ENCODE data around the gene HLA-B. TPM values are rescaled to one million over a fixed set of nuclear protein-coding genes. Genes with fewer than 3 reads are reported as not detected.
A peak's percentile ranks its signal among the peaks of the same experiment; 100 is the strongest.

Gene HLA-B
- total RNA-seq, 4 donors from 2014 or later = 193 to 1,414 (median 554) TPM

DNA sequence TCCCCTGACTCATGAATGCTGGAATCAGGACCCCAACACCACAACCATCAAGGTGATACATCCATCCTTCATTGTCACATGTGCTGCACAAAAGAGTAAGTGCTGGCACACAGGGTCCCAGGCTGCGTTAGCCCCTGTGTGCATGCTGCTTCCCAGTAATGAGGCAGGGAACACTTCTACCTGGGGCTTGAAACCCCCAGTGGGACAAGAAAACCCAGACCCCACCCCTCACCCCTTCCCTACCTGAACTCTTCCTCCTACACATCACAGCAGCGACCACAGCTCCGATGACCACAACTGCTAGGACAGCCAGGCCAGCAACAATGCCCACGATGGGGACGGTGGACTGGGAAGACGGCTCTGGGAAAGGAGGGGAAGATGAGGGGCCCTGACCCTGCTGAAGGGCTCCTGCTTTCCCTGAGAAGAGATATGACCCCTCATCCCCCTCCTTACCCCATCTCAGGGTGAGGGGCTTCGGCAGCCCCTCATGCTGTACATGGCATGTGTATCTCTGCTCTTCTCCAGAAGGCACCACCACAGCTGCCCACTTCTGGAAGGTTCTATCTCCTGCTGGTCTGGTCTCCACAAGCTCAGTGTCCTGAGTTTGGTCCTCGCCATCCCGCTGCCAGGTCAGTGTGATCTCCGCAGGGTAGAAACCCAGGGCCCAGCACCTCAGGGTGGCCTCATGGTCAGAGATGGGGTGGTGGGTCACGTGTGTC lies 2.0 kb downstream of the HLA-B start:
- Histone ChIP-seq H3K4me3 (peak overlapping the region in 3 of 4 donors; percentile 71 to 75 (median 72)), H3K36me3 (peaks cover 0 to 28% (median 9%) of the 10 kb centered on the region in 3 donors), H3K27me3 (no peaks in the 10 kb centered on the region), H3K4me1 (peaks cover 13 to 27% (median 16%) of the 10 kb centered on the region in 3 donors), H3K27ac (peak overlapping the region in 1 of 4 donors; percentile 30), H3K9me3 (no peaks in the 10 kb centered on the region)
- intact Hi-C loops (cut with DNase I) = loop anchor here (5.0 kb wide), 1 partner anchor 88 kb away; no protein-coding TSS in a partner anchor
- WGBS, 2 donors = 57 to 72% methylated on average over 3 of the region's 11 CpGs
- TF ChIP-seq POLR2A (IDR thresholded peaks at IDR 0.05) = no peak
- TF ChIP-seq, protein P1, sequence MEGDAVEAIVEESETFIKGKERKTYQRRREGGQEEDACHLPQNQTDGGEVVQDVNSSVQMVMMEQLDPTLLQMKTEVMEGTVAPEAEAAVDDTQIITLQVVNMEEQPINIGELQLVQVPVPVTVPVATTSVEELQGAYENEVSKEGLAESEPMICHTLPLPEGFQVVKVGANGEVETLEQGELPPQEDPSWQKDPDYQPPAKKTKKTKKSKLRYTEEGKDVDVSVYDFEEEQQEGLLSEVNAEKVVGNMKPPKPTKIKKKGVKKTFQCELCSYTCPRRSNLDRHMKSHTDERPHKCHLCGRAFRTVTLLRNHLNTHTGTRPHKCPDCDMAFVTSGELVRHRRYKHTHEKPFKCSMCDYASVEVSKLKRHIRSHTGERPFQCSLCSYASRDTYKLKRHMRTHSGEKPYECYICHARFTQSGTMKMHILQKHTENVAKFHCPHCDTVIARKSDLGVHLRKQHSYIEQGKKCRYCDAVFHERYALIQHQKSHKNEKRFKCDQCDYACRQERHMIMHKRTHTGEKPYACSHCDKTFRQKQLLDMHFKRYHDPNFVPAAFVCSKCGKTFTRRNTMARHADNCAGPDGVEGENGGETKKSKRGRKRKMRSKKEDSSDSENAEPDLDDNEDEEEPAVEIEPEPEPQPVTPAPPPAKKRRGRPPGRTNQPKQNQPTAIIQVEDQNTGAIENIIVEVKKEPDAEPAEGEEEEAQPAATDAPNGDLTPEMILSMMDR (IDR thresholded peaks at IDR 0.05) = no peak
- no peak for DNase-seq

DNA sequence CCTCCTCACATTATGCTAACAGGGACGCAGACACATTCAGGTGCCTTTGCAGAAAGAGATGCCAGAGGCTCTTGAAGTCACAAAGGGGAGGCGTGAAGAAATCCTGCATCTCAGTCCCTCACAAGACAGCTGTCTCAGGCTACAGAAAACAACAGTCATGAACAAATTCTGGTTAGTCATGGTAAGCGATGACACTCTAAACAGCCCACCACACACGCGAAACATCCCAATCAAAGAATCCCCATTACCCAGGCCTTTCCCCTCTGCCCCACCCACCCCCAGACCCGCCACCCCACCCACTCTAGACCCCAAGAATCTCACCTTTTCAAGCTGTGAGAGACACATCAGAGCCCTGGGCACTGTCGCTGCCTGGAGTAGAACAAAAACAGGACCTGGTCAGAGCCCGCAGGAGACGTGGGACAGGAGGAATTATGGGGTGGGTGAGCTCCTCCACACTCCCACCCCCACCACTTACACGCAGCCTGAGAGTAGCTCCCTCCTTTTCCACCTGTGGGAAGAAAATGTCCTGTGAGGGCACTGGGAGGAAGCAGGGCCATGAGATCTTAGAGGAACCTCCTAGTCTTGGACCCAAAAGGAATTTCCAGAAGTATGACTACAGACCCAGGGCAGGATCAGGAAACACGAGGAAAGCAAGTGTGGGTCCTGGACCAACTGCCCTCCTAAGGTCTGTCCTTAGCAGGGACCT lies 2.7 kb downstream of the HLA-B start:
- TF ChIP-seq, protein P1 (IDR thresholded peaks at IDR 0.05) = no peak
- no peak for TF ChIP-seq POLR2A (IDR thresholded peaks at IDR 0.05)
- no peaks in the 10 kb centered on the region for H3K9me3 ChIP-seq
- H3K36me3 ChIP-seq = peaks cover 0 to 28% (median 9%) of the 10 kb centered on the region in 3 donors
- peak overlapping the region in 3 of 4 donors; percentile 71 to 75 (median 72) for H3K4me3 ChIP-seq
- H3K27ac ChIP-seq = peak overlapping the region in 1 of 4 donors; percentile 30
- WGBS, 2 donors = 61 to 66% methylated on average over 5 to 9 of the region's 11 CpGs
- peaks cover 13 to 27% (median 16%) of the 10 kb centered on the region in 3 donors for H3K4me1 ChIP-seq
- intact Hi-C loops (cut with DNase I) = loop anchor here (5.0 kb wide), 1 partner anchor 87 kb away; no protein-coding TSS in a partner anchor
- no peak for DNase-seq
- no peaks in the 10 kb centered on the region for H3K27me3 ChIP-seq

DNA sequence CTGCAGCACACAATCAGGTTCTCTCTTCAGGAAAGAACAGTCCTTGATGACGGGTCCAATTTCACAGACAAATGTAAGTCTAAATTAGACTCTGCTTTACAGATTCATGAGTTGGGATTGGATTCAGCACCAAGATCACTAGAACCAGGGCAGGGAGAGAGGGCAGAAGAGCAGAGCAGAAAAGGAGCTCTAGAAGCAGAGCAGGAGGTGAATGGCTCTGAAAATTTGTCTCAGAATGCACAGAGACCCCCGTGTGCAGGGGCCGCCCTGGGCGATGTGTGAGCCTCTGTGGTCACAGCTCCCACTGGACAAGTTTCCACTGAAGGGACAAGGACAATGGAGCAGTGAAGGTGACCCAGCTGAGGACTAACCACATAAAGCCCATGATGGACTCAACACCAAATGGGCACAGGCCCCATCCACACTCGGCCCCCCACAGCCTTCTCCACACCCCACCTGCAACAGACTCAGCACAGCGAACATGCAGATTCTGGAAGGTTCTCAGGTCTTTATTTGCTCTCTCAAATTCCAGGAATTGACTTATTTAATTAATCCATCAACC lies 3.5 kb downstream of the HLA-B start:
- Histone ChIP-seq H3K36me3 (peaks cover 0 to 28% (median 9%) of the 10 kb centered on the region in 3 donors), H3K4me3 (no peak overlapping the region), H3K4me1 (peaks cover 13 to 27% (median 16%) of the 10 kb centered on the region in 3 donors), H3K27me3 (no peaks in the 10 kb centered on the region), H3K27ac (no peak overlapping the region), H3K9me3 (no peaks in the 10 kb centered on the region)
- TF ChIP-seq POLR2A (IDR thresholded peaks at IDR 0.05) = no peak
- TF ChIP-seq, protein P1 (IDR thresholded peaks at IDR 0.05) = no peak
- intact Hi-C loops (cut with DNase I) = loop anchor here (5.0 kb wide), 1 partner anchor 86 kb away; no protein-coding TSS in a partner anchor
- DNase-seq = no peak
- WGBS, 2 donors = 77 to 79% methylated on average over 4 to 6 of the region's 6 CpGs

DNA sequence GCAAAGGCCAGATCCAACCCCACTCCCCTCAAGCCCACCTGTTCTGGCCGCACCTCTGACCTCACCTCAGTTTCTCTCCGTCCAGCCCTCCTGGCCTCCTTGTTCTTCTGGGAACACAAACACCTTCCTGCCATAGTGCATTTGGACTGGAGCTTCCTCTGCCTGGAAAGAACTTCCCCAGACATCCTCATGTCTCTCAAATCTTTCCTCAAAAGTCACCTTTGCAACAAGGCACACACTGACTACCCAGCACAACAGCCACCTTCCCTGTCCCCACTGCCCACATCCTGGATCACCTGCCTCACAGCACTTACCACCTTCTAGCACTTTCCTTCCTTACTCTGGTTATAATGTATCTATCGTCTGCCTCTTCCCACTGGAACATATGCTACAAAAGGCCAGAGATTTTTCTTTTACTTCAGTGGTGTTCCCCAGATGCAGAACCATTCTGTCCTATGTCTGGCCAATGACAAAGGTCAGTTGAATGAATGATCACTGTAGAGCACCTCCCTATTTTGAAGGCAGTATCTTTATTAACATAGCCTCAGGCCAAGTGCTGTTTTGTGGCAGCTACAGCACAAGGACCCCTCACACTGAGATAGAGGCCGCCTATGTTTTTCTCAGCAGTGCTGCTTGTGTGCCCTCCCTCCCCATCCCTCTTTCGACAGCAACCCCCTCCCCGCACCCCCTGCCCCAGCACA lies 4.1 kb downstream of the HLA-B start:
- 47 to 70% methylated on average over 4 to 5 of the region's 6 CpGs for WGBS, 2 donors
- H3K4me1 ChIP-seq = peaks cover 13 to 27% (median 16%) of the 10 kb centered on the region in 3 donors
- H3K9me3 ChIP-seq = no peaks in the 10 kb centered on the region
- H3K27ac ChIP-seq = no peak overlapping the region
- H3K4me3 ChIP-seq = no peak overlapping the region
- TF ChIP-seq, protein P1 (IDR thresholded peaks at IDR 0.05) = no peak
- TF ChIP-seq POLR2A (IDR thresholded peaks at IDR 0.05) = no peak
- H3K27me3 ChIP-seq = no peaks in the 10 kb centered on the region
- peaks cover 0 to 28% (median 9%) of the 10 kb centered on the region in 3 donors for H3K36me3 ChIP-seq
- DNase-seq = no peak
- intact Hi-C loops (cut with DNase I) = loop anchor here (5.0 kb wide), 1 partner anchor 86 kb away; no protein-coding TSS in a partner anchor
